ENCODE data around the gene PLCG2.

The PLCG2 gene

DNA sequence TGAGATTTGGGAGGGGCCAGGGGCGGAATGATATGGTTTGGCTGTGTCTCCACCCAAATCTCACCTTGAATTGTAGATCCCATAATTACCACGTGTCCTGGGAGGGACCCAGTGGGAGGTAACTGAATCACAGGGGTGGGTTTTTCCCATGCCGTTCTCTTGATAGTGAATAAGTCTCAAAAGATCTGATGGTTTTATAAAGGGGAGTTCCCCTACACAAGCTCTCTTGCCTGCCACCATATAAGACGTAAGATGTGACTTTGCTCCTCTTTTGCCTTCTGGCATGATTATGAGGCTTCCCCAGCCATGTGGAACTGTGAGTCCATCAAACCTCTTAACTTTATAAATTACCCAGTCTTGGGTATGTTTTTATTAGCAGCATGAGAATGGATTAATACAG, 230.7 kb downstream of the PLCG2 start:
- DNase-seq: peak in 1 of 2 experiments; percentile 26

DNA sequence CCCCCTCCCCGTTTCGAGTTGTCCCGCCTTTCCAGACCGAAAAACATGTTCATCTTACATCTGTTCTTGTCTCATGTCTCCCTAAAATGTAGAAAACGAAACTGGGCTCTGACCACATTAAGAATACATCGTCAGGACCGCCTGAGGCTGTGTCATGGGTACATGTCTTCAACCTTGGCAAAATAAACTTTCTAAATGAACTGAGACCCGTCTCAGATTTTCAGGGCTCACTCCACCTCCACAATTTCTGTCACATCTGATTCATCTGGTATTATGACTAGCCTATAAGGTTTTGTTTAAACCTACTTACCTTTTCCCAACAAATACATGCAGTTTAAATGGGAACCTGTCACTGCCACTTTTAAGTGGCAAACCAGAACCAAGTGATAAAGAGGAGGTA, 231.6 kb downstream of the PLCG2 start:
- peak in 1 of 2 experiments; percentile 29 for DNase-seq

DNA sequence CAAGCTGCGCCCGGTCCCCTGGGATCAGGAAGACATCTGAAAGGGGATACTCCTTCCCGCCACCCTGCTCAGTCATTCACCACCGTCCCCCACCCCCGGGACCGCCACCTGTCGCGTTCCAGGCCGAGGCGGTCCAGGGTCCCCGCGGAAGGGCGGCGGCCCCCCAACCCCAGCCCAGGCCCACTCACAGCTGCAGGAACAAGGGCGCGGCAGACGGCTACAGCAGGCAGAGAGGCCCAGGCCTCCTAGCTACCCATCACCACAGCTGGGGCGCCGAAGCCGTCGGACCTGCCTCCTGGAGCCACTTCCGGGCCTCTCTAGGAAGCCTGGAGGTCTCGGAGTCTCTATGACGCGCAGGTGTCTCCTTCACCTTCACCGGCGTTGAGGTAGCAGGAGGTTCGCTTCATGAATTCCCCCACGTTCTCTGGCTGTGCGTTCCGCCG, 232.1 kb downstream of the PLCG2 start, which contains the start of gene SDR42E1:
TSS of gene SDR42E1 (minus strand) at position 272 of the 443 bp plus-strand sequence. CDS start 10,612 bp downstream, outside the sequence.
- DNase-seq: peak; percentile 69 to 78
